ENCODE data around the gene TNS3. TPM values are rescaled to one million over a fixed set of nuclear protein-coding genes. Genes with fewer than 3 reads are reported as not detected.

TNS3 gene
- total RNA-seq, 1 donor from 2014 or later, result 89.8 TPM

DNA sequence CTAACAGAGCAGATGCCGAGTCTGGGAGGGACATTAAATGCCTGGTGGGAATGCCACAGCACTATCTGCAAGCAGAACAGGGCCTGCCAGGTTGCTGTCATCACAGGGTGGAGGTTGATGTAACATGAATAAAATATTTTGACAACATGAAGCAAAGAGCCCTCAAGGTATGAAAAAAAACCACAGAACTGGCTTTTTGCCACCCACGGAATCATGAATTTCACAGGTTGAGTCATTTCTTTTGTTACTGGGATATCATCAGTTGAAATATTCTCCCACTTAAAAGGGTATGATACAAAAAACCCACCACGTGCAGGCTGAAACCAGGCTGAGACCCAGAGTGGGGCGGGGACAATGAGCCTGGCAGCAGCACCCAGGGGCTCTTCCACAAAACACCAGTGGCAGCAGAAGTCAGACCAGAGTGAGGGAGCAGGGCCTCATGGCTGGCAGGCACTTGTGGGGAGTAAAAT lies 220.1 kb downstream of the TNS3 start:
- Histone ChIP-seq H3K27me3 (no peaks in the 10 kb centered on the region), H3K4me3 (no peak overlapping the region), H3K36me3 (no peaks in the 10 kb centered on the region), H3K4me1 (no peaks in the 10 kb centered on the region), H3K27ac (no peak overlapping the region), H3K9me3 (no peaks in the 10 kb centered on the region)
- DNase-seq (ENCODE audit: low spot score in 2 of 2), result no peak
- intact Hi-C loops (cut with DNase I), result no loop called here
- TF ChIP-seq, protein P1, sequence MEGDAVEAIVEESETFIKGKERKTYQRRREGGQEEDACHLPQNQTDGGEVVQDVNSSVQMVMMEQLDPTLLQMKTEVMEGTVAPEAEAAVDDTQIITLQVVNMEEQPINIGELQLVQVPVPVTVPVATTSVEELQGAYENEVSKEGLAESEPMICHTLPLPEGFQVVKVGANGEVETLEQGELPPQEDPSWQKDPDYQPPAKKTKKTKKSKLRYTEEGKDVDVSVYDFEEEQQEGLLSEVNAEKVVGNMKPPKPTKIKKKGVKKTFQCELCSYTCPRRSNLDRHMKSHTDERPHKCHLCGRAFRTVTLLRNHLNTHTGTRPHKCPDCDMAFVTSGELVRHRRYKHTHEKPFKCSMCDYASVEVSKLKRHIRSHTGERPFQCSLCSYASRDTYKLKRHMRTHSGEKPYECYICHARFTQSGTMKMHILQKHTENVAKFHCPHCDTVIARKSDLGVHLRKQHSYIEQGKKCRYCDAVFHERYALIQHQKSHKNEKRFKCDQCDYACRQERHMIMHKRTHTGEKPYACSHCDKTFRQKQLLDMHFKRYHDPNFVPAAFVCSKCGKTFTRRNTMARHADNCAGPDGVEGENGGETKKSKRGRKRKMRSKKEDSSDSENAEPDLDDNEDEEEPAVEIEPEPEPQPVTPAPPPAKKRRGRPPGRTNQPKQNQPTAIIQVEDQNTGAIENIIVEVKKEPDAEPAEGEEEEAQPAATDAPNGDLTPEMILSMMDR (IDR thresholded peaks at IDR 0.05), result no peak

DNA sequence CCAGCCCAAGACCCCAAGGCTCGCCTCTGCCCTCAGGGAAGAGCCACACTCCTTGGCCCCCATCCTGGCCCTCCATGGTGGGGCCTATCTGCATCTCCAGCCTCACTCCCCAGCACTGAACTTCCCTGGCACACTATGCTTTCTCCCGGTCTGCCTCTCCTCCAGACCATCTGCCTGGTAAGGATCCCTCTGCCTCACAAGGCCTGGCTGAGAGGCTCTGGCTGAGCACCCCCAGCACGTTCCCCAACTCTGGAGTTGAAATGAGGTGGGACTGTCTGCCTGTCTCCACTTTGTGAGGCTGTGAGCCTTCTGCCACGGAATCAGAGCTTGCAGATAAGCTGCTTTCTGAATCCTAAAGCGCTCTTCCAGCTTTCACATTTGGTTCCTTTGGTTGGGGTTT lies 220.7 kb downstream of the TNS3 start:
- Histone ChIP-seq H3K27ac (no peak overlapping the region), H3K36me3 (no peaks in the 10 kb centered on the region), H3K9me3 (no peaks in the 10 kb centered on the region), H3K4me3 (no peak overlapping the region), H3K4me1 (no peaks in the 10 kb centered on the region), H3K27me3 (no peaks in the 10 kb centered on the region)
- intact Hi-C loops (cut with DNase I), result no loop called here
- DNase-seq (ENCODE audit: low spot score in 2 of 2), result no peak
- TF ChIP-seq, protein P1 (IDR thresholded peaks at IDR 0.05), result no peak

DNA sequence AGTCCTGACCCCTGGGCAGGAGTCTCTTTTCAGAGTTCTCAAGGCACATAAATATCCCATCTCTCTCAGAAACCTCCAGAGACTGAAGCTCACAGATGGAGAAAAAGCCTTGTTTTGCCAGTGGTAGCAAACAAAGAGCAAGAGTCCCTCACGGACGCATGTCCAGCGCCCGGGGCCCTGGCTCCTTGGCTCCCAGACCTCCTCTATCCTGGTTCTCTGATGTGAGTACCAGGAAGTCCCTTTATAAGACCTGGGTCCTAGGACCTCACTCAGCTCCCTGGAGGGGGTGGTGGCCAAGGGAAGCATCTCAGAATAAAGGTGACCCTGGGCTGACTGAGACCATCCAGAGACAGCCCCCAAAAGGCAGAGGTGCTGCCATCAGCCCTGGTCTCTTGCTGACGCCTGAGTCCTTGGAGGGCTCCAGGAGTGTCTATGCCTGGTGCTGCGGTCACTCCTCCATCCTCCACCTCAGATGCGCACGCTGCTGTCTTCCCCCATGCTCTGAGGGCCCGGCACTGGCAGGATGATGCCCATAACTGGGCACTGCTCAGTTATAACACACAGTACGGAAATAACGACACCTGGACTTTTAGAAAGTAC lies 221.5 kb downstream of the TNS3 start:
- intact Hi-C loops (cut with DNase I), result no loop called here
- H3K36me3 ChIP-seq, result peaks cover 0 to under 1% of the 10 kb centered on the region in 2 donors
- no peak overlapping the region for H3K4me3 ChIP-seq
- TF ChIP-seq, protein P1 (IDR thresholded peaks at IDR 0.05), result no peak
- H3K9me3 ChIP-seq, result no peaks in the 10 kb centered on the region
- H3K27me3 ChIP-seq, result no peaks in the 10 kb centered on the region
- no peaks in the 10 kb centered on the region for H3K4me1 ChIP-seq
- no peak for DNase-seq (ENCODE audit: low spot score in 2 of 2)
- no peak overlapping the region for H3K27ac ChIP-seq

DNA sequence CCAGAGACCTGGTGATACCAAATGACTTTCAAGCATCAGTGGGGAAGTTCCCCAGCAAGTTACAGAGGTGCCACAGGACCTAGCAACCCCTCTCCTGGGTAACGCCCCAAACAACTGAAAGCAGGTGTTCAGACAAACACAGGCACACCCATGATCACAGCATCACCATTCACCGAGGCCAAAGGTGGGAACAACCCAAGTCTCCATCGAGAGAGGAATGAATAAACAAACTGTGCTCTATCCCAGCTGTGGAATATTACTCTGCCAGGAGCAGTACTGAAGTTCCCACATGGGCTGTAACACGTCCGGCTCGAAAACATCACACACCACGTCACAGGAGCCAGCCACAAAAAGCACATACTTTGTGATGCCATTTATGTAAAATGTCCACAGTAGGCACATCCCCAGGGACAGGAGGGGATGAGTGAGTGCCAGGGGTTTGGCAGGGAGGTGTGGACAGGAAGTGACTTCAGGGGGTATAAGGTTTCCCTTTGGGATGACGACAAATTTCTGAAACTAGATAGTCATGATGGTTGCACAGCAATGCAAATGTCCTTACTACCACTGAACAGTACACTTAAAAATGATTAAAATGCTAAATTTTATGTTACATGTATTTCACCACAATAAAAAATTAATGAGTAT lies 222.8 kb downstream of the TNS3 start:
- H3K36me3 ChIP-seq, result peaks cover 0 to 4% of the 10 kb centered on the region in 2 donors
- H3K27ac ChIP-seq, result no peak overlapping the region
- intact Hi-C loops (cut with DNase I), result no loop called here
- H3K4me3 ChIP-seq, result no peak overlapping the region
- no peaks in the 10 kb centered on the region for H3K27me3 ChIP-seq
- TF ChIP-seq, protein P1 (IDR thresholded peaks at IDR 0.05), result no peak
- no peaks in the 10 kb centered on the region for H3K9me3 ChIP-seq
- no peaks in the 10 kb centered on the region for H3K4me1 ChIP-seq
- no peak for DNase-seq (ENCODE audit: low spot score in 2 of 2)

DNA sequence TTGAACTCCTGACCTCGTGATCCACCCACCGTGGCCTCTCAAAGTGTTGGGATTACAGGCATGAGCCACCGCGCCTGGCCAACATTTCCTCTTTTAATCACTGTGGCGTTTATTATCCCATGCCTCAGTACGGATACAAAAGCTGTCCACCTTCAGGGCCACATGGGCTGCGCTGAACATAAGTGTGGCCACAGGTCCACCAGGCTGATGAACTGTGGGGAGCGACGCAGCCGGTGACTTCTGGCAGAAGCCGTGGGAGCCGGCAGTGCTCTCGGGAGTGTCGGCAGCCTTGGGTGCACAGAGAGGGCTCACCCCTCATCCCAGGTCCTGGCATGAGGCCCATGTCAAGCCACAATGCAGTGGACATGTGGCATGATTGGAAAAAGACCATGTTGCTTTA lies 223.6 kb downstream of the TNS3 start:
- H3K27me3 ChIP-seq, result no peaks in the 10 kb centered on the region
- intact Hi-C loops (cut with DNase I), result no loop called here
- H3K4me1 ChIP-seq, result no peaks in the 10 kb centered on the region

More for the DNA sequence above, 223.6 kb downstream of the TNS3 start:
- no peak overlapping the region for H3K27ac ChIP-seq
- no peaks in the 10 kb centered on the region for H3K9me3 ChIP-seq
- no peak overlapping the region for H3K4me3 ChIP-seq
- DNase-seq (ENCODE audit: low spot score in 2 of 2), result peak in 1 of 2 donors; percentile 44
- TF ChIP-seq, protein P1 (IDR thresholded peaks at IDR 0.05), result no peak
- H3K36me3 ChIP-seq, result peaks cover 0 to 4% of the 10 kb centered on the region in 2 donors

All from ascending aorta (tissue), 2 donors.